ENCODE results near the gene SALL1.

SALL1 gene

DNA sequence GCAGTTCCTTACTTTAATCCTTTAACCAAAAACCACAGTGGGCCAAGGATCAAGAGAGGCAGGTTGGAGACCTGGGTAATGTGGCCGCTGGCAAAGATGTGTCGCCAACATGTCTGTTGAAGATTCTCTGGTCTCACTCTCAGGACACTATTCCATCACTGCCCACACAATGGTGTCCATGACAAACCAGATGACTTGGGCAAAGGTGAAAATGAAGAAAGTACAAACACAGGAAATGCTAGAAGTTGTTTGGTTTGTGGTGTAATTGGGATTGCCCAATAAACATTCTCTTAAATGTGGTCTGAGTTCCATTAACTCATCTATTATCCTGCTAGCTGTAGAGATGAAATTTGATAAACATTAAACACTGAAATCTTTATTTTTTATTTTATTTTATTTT is 43.3 kb downstream of the SALL1 start:
- no peak for DNase-seq

DNA sequence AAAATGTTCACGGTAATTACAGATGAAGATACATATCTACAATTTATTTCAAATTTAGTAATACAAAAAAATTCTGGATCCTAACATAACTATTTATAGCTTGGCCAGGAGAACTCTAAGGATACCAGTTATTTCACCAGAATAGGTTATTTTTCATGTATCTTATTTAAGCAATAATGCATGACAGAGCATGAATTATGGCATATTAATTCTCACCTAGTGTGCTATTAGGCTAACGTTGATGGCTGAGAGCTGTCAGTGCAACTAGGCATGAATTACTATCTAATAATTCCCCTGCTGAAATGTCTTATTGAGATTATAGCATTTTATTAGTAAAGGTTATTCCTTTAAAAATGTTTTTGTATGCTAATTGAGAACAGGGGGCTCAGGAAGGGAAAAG is 44.5 kb downstream of the SALL1 start:
- no peak for DNase-seq

DNA sequence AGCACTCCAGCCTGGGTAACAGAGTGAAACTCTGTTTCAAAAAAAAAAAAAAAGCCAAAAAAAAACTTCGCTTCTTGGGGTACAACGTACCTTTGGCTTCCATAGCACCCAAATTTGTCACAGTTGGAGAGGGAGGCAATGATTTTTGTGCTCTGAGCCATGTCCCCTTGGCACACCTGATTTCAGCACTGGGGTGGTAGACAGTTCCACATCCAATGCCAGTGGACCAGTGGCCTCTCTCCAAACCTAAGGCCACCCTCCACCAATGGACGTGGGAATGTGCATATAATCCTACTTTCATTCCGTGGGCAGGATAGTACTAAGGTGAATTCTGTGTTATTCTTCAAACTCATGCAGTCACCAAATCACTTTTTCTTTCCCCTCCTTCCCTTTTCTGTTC is 47.5 kb downstream of the SALL1 start:
- no peak for DNase-seq

DNA sequence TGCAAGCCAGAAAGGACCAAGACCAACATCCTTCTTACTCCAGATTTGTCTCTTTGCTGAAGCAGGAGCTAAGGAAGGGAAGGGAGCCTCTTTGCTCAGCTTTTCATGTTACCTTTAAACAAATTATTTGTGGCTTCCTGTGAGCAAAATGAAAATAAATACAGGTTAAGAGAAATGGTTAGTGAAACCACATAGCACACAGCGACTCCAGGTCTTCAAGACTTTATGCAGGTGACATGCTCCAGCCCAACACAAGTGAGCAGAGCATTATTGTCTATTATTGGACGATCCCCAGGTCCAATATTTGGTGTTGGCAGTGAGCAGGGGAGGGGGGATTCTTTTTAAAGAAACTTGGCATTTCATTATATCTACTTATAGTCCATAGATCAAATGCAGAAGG is 53.3 kb downstream of the SALL1 start:
- DNase-seq = no peak

DNA sequence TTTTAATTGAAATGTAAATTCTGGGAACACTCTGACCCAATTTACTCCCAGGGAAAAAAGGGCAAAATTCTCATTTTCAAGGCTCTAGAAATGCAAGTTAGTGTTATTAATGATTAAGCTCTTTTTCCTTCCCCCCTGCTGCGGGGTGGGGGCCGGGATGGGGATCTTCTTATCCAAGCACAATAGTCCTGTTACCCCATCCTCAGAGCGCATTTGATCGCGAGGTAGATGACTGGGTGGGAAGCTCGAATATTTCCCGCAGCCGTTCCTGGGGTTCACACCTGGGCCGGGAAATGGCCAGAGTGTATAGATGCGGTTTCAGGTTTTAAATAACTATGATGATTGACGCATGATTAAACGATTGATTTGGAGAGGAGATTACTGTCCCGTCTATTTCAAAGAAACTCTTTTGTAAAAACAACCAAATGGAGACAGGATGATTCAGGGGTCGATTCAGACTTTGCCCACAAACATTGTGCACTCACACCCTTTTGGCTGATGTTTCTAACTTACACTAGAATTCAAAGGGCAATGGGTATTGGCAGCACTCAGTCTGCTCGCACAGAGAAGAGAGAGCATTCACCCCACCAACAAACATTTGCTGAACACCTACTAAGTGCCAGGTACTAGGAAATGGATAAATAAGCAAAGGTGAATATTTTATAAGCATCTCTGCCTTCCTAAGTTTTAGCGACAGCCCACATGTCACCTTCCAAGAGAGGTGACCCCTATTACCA is 55.0 kb downstream of the SALL1 start:
- no peak for DNase-seq

DNA sequence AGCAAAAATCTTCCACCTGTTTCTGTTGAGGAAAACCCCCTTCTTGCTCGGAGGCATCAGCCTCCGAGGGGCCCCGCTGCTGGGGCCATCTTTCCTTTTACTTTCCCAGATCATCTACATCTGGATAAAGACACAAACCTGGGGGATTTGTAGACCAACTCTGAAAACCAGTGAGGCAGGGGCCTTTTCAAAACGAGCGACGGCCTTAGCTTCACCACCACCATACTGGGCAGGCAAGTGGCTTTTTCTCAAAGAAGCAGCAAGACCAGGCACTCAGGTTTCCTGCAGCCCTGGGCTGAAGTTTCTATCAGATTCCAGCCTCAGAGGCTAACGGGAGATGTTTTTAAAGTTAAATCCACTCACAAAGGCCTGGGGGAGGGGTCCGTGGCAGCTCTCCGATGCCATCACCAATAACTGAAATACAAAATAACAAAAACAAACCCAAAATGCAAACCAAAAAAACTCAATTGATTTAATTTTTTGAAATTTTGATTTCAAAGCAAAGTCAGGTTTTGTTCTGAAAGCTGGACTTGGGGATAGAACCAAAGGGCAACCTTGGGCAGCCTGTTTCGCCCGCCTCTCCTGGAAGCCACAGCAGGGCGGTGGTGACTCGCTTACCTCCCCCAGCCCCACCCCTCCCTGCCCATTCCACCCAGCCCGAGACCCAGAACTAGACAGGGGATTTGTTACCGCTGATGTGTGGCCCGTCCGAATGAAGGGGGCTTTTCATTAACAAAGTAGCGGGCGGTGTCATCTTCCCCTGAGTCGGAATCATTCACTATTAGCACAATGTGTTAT is 55.8 kb downstream of the SALL1 start:
- no peak for DNase-seq

DNA sequence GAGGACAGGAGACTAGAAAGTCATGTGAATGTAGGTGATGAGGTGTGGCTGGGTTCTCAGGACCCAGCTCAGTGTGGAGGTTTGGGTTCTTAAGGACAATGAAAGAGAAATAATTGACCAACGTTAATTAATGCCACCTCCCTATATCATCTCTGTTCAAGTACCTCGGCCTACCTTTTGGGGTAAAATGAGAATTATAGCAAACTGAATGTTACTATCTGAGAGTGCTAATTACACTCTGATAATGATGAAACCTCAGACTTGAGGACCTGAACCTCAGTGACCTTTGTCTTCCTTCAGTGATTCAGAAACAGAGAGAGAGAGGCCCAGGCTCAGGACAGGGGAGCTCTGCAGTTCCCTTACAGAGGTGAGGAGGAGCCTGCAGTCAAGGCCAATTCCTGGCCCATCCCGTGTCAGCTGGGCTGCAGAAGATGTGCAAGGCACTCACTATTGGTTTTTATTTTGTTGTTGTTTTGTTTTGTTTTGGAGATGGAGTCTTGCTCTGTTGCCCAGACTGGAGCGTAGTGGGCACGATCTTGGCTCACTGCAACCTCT is 57.3 kb downstream of the SALL1 start:
- no peak for DNase-seq

All from NCI-H510A treated with DMSO at 0.1 percent for 48 hours (cell line).